Measurements from ENCODE around the gene PRR22.

The PRR22 gene

DNA sequence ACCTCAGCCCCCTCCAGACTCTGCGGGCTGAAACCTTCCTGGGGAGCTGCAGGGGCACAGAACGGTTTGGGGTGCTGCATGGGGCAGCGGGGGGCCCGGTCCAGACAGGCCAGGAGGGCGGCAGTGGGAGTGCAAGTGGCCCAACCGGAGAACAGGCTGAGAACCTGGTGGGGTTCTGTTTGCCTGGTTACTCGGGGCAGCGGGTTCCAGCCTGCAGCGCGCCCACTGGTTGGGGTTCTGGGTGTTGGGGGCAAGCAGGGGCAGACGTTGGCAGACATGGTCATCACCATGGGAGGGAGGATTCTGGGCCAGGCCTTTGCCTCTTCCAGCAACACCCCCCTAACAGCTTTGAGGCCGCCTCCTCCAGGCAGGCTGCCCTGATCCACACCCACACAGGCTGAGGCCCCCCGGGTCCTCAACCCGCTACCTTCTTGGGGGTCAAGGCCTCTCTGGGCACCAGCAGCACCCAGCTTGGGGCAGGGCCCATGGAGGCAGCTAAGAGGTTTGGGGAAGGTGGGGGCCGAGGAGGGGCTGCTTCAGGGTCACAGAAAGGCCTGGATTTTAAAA is at the start of gene PRR22:
Gene PRR22, minus strand, starts transcription at position 166 of the 567 bp plus-strand sequence. Its CDS starts 86 bp downstream, at position 80.
- DNase-seq (ENCODE audit: low spot score), result no peak

DNA sequence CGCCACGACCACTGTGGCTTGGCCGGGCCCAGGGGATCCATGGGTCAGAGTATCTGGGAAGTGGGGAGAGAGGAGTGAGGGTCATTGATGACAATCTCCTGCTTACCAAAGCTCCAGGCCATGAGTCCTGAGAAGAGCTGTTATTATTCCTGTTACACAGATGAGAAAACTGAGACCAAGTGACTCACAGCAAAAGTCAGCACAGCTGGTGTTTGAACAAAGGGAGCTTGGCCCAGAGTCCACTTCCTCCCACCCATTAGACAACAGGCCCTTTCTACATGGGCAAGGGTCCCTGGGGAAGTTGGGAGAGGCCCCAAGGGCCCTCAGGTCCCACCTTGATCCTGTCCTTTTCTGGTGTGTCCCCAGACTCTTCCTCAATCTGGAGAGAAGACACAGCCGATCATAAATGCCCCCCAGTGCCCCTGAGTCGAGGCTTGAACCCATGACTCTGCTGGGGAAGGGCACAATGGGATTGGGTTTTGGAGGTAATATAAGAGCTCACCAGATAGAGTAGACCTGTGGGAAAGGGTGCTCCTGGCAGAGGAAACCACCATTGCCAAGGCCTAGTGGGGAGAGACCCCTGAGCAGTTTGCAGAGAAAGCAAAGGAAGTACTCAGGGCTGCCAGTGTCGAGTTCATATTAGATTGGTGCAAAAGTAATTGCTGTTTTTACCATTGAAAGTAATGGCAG is 48.1 kb upstream of the PRR22 start:
- DNase-seq (ENCODE audit: low spot score), result no peak

DNA sequence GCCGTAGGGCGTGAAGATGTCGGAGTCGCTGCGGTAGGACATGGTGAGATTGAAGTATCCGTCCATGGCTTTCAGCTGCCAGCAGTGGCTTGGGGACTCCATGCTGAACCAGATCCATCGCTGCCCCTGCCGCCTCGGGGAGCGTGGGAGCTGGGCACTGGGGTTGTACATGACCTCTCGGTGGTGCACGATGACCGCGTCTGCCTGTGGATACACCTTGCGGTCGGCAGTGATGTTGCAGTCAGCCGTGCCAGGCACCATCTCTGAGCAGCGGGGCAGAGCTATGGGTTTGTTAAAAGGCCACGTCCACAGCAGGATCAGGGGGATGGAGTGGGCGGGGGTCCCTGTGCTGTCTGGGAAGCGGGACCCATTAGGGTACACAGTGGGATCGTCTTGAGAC is 47.5 kb upstream of the PRR22 start:
- DNase-seq (ENCODE audit: low spot score), result no peak

DNA sequence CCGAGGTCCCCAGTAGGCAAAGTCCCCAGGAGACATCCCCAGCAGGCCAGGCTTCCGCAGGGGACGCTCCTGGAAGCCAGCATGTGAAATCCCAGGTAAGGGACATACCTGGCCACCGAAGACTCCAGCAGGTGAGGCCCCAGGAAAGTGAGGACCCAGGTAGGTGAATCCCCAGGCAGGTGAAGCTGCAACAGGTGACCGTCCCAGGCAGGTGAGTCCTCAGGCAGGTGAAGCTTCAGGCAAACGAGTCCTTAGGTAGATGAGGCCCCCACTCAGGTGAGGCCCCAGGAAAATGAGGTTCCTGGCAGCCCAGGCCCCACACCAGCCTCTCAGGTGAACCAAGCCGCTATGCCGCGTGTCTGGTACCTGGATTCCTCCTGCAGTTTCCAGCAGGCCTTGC is 46.6 kb upstream of the PRR22 start:
- no peak for DNase-seq (ENCODE audit: low spot score)

DNA sequence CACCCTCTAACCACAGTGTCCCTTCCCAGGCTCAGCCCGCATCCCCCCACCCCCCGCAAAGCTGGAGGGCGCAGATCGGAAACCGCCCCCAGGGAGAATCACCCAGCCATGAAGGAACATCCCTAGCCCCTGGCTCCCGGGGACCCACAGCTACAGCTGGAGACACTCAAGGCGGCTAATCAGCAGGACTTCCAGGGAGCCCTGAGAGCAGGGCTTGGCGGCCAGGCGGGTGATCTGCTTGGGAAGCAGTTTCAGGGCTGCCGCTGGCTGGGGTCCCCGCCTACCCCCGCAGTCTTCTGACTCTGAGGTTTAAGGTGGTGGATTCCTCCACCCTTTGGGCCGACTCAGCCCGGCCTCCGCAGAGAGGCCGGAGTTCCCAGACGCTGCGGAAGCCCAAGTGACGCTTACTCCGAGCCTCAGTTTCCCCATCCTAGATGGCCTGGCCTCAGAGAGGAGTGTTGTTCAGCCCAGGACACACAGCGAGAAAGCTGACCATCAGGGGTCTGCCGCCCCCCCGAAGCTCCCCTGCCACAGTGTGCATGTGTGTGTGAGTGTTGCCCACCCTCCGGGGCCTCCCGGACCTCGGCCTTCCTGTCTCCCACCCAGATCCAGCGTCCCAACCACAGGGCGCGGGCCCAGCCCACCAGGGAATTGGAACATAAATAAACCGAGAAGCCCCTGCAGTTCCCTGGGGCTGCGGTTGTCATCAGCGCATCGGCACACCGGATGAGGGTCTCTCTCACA is 45.2 kb upstream of the PRR22 start:
- no peak for DNase-seq (ENCODE audit: low spot score)

DNA sequence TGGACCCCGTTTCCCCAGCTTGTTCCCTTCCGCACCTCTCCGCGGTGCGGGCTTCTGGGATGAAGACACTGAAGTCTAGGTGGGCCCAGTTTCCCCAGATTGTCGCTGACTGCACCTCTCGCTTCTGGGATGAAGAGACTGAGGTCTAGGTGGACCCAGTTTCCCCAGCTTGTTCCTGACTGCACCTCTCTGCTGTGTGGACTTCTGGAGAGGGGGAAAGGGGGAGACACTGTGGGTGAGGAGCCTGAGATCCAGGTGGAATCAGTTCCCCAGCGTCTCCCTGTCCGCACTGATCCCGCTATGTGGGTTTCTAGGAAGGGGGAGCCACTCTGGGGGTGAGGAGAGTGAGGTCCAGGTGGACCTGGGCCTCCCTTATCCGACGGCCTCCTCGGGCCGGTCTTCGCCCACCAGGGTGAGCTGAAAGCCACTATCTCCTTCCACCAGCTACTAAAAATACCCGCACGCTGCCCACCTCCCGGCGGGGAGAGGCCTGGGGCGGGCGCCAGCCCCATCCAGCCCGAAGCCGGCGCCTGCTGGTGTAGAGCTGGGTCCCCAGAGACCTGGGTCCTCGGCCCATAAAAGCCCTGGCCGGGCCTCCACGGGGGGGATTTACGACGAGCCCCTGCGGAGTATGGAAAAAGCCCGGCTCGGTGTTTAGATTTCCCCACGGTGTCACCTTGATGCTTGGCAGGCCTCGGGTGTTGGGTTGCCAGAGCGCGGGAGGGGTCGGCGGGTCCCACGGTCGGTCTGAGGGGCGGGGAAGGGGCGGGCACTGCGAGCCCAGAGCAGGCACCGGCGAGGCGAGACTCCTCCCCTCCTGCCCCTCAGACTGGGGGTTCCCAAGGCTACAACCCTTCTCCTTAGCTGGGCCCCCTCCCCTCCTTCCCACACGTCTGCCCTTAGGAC is 44.4 kb upstream of the PRR22 start:
- no peak for DNase-seq (ENCODE audit: low spot score)

DNA sequence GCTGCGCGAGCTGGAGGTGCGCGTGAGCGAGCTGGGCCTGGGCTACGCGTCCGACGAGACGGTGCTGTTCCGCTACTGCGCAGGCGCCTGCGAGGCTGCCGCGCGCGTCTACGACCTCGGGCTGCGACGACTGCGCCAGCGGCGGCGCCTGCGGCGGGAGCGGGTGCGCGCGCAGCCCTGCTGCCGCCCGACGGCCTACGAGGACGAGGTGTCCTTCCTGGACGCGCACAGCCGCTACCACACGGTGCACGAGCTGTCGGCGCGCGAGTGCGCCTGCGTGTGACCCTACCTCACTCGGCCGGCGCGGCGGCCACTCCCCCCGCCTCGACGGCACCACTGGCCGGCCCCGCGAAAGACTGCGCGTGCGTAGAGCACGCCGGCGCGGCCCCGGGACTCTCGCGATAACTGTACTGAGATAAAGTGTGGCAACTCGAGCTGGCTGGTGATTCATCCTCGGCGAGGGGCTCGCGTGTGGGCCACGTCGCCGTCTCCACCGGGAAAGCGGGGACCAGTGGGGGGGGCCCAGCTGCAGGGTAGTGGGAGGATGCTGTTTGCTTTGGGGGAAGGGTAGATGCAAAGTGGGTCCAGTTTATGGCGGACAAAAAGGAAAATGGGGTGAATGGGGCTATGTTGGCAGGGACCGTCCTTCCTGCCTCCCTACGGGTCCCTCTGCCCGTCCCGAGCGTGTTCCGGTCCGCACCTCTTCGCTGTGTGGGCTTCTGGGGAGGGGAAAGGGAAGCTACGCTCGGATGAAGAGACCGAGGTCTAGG is 43.5 kb upstream of the PRR22 start:
- peak; percentile 95 for DNase-seq (ENCODE audit: low spot score)

DNA sequence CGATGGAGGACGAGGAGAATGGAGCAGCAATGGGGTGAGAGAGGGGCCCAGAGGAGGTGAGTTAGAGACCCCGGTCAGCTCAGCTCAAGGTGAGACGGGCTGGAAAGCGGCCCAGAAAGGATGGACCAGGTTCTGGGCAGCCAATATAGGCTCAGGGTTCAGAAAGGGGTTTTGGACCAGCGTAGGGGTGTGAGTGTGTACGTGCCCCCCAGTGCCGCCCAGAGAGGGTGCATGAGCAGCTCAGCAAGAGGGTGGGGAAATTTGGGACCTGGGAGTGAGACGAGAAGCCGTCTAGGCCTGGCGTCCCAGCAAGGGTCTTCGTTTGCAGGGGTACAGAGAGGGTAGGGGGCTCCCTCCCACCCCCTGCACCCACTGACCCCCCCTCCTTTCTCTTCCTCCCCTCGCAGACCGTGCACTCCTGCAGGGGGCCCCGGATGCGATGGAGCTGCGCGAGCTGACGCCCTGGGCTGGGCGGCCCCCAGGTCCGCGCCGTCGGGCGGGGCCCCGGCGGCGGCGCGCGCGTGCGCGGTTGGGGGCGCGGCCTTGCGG is 42.9 kb upstream of the PRR22 start:
- DNase-seq (ENCODE audit: low spot score), result no peak

DNA sequence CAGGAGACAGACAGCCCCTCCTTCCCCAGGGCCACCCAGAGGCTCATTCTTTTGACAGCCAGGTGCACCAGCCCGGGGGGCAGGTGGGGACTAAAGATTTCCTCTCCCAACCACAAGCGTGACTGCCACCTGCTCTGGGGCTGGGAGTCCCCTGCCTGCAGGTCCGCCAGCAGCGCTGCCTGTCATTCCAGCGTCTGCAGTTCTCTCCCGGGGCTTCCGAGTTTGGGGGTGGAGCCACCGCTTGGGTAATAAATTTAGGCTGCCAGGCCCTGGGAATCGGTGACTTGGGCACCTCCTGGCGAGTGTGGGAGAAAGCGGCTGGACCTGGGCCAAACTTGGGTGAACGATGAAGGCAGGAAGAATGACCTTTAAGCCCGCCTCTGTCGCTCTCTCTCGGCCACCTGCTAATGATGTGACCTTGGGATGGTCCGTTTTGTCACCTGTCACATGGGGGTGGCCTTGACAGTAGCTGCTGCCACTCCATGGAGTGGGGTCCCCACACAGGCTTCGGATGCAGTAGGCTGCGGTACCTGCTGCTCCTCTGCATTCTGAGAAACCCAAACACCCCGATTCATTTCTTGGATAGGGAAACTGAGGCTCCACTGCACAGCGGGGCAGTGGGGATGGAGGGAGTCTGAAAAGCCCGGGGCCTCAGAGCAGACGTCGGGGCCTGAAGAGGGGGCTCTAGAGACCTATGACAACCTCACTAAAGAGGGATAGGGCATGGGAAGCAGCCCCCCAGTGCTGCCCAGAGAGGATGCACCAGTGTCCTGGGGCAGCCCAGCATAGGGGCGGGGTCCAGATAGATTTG is 42.2 kb upstream of the PRR22 start:
- peak; percentile 57 for DNase-seq (ENCODE audit: low spot score)

DNA sequence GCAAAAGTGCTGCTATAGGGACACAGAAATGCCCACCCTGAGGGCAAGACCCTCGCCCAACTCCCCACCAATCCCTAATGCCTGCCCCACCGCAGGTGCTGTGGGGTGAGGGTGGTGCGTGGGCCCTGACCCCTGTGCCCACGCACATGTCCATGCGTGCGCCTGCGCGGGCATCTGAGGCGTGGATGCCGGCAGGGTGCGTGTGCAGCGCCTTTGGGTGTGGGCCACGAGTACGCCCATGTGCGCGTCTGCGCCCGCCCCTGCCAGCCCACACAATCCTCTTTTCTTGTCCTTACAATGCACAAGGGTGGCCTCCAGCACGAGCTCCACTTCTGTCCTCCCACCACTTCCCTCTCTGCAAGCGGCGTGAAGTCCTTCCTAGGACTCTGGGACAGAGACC is 40.6 kb upstream of the PRR22 start:
- DNase-seq (ENCODE audit: low spot score), result no peak

DNA sequence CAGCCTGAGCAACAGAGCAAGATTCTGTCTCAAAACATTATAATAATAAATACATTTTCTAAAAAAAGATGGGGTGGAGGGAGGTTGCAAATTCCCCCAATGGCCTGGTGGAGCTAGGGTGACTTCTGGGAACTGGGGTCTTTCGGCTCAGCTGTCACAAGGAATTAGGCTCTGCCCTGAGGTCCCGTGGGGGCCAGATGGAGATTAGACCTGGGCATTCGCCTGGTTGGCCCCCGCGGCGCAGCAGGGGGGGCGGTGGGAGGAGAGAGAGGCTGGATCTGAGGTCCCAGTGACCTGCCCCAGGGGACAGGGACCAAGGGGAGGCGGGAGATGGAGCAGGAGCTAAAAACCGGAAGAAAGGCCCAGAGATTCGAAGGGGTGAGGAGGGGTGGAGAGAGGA is 40.2 kb upstream of the PRR22 start:
- no peak for DNase-seq (ENCODE audit: low spot score)

DNA sequence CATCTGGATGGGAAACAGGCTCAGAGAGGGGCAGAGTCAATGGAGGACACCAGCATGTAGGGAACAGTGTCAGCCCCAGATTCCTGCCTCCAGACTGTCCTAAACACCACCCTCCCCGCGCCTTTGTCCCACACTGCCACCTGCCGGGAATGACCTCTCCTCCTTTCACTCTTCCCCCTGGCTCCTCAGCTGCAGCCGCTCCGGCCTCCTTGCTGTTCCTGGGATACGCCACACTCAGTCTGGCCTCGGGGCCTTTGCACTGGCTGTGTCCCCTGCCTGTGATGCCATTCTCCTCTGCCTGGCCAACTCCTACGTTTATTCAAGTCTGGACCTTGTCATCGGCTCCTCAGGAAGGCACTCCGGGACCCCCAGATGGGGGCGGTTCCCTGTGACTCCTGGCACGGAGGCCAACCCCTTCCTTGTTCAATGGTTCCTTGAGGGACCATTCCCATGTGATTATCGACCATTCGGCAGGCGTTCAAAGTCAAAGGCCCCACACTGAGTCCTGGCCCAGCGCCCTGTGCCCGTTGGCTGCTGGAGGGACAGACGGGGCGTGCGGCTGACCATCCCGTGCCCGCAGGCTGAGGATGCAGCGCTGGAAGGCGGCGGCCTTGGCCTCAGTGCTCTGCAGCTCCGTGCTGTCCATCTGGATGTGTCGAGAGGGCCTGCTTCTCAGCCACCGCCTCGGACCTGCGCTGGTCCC is 39.2 kb upstream of the PRR22 start:
- DNase-seq (ENCODE audit: low spot score), result no peak

DNA sequence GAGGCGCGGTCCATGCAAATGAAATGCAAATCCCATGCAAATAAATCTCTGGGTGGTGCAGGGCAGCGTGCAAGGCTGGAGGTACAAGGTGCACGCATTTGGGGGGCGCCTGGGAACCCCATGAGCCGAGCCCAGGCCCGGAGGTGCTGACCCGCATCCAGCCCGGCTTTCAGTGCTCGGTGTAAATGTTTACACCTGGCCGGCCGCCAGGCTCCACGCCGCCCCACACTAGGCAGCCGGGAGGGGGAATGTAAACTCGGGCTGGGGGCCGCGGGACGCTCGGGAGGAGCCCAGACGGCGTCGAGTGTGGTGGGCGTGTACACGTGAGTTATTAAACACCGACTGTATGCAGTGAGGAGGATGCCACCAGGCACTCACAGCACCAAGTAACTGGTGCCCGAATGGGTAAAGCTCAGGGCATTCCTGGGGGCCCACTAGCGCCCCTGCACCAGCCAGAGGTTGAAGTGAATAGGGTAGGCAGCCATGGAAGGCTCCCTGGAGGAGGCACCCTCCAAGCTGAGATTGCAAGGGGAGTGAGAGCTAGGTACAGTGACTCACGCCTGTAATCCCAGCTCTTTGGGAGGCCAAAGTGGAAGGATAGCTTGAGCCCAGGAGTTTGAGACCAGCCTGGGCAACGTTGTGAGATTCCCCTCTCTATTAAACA is 37.8 kb upstream of the PRR22 start:
- DNase-seq (ENCODE audit: low spot score), result no peak

DNA sequence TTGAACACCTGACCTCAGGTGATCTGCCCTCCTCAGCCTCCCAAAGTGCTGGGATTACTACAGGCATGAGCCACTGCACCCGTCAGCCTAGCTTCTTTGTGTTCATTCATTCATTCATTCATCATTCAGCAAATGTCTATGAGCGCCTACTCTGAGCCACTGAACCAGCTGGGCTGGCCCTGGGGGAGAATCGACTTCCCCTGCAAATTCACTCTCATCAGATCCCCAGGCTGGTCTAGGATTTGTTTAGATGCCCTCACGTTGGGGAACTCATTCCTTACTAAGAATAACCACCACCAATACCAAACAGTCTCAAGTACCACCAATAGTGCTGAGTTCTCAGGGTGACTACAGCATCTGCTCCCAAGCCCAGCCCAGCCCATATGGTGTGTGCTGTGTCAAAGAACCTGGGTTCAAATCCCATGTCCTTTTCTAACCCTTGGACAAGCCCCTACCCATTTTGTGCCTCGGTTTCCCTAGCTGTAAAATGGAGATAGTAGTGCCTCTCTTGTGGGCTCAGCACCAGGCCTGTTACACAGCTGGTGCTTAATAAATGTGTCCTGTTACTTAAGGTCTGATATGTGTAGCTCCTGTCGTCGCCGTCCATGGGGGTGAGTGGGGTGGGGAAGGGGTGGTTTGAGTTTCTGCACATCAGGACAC is 37.1 kb upstream of the PRR22 start:
- DNase-seq (ENCODE audit: low spot score), result no peak

DNA sequence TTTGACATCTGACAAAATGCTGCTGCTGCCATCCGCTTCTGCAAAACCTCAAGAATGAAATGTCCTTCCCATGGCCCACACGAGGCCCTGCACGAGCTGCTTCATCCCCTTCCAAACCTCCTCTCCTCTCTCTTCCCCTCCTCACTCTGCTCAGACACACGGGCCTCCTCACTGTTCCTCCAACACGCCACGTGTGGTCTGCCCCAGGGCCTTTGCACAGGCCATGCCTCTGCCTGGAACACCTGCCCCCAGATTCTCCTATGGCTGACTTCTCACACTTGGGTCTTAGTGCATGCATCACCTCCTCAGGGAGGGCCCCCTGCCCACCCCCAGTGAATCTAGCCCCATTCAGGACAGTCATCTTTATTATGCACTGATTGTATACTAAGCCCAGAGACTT is 36.2 kb upstream of the PRR22 start:
- DNase-seq (ENCODE audit: low spot score), result no peak

DNA sequence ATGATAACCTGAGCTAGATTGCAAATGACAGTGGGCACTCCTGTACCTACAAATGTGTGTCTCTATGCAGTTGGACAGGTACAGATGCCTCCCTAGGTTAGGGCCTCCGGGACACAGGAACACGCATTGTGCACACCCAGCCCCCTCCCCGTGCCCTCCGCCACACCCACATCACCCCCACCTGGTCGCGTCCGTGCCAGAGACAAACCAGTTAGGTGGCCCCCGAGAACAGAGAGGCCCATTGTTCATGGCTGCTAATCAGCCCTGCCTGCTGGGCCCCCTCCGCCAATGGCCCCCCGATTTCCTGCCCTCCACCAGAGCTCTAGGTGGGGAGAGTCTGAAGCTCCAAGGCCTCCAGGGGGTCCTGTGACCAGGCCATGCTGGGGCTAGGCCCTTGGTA is 34.0 kb upstream of the PRR22 start:
- DNase-seq (ENCODE audit: low spot score), result no peak

DNA sequence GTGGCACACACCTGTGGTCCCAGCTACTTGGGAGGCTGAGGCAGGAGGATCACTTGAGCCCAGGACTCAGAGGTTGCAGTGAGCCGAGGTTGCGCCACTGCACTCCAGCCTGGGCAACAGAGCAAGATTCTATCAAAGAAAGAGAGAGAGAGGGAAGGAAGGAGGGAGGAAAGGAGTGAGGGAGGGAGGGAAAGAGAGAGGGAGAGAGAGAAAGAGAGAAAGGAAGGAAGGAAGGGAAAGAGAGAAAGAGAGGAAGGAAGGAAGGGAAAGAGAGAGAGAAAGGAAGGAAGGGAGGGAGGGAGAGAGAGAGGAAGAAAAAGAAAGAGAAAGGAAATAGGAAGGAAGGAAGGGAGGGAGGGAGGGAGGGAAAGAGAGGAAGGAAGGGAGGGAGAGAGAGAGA is 32.7 kb upstream of the PRR22 start:
- no peak for DNase-seq (ENCODE audit: low spot score)

DNA sequence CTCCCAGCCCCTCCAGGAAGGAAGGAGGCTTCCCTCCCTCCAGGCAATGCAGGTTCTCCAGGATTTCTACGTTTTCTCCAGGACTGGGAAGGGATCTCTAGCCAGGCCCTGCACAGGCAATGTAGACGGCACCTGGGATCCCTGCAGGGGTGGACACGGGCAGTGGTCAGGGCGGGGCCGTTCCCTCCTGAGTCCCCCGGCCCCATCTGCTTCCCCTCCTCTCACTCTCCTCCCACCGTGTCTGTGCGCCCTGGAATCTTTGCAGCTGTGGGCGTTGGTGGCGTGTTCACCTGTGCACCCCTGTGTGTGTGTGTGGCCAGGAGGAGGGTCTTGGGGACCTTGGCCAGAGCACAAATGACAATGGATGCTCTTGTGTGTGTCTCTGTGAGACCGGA is 30.3 kb upstream of the PRR22 start:
- DNase-seq (ENCODE audit: low spot score), result no peak

All from hepatic stellate cell (primary cell).